ENCODE data around the gene PPIL6.

DNA sequence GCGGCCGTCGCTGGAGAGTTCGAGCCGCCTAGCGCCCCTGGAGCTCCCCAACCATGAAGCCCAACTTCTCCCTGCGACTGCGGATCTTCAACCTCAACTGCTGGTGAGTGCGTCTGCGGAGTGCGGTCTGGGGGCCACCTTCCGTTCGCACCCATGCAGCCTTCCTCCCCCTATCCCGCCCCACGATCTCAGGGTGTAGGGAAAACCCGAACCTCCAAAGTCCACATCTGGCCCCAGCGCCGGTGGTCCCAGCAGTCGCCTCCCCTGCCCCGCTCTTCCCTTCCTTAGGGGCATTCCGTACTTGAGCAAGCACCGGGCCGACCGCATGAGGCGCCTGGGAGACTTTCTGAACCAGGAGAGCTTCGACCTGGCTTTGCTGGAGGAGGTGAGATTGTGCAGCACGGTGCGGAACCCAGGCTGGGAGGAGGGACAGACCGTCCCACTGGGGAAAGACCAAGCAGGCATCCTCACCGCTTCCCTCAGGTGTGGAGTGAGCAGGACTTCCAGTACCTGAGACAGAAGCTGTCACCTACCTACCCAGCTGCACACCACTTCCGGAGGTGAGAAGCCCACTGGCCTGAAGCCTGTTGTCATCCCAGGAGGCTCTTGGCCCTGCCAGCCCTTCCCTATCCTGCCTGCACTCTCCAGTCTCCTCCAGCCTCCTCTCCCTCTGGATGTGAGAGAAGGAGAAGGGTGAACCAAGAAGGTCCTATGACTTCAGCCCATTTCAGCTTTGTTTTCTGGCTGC, 815 bp upstream of the PPIL6 start:
- TF ChIP-seq CTCF (conservative IDR thresholded peaks at IDR 0.05; ENCODE audit: low read depth, low read length) (no peak; the same call in 1 of the 2 replicates), EZH2 (IDR thresholded peaks at IDR 0.05; ENCODE audit: low read length, unreplicated experiment) (no peak), EZH2phosphoT487 (IDR thresholded peaks at IDR 0.05; ENCODE audit: borderline replicate concordance, low read length) (no peak)
